ENCODE results near the gene APOB. TPM values are rescaled to one million over a fixed set of nuclear protein-coding genes. Genes with fewer than 3 reads are reported as not detected.

The APOB gene
- total and polyA plus RNA-seq, 2 of the 13 experiments (the other 11 are each of a cell fraction or from before 2014, with no cell fraction given), result 1,569 to 2,515 TPM

- TF ChIP-seq KDM5B (CRISPR knock-in tag; IDR thresholded peaks at IDR 0.05; ENCODE audit: borderline replicate concordance), result 0 out of 2 replicates have a peak, but pooled peaks have one; percentile 35
- peak; percentile 21 for TF ChIP-seq TEAD3 (CRISPR knock-in tag; optimal IDR thresholded peaks at IDR 0.05; ENCODE audit: borderline replicate concordance)
- TF ChIP-seq CEBPG (CRISPR knock-in tag; IDR thresholded peaks at IDR 0.05), result 0 out of 2 replicates have a peak, but pooled peaks have one; percentile 11
- peak; percentile 68; the same call in 1 of the 2 replicates for TF ChIP-seq TSC22D2 (CRISPR knock-in tag; IDR thresholded peaks at IDR 0.05; ENCODE audit: borderline replicate concordance)
- 0 out of 2 replicates have a peak, but pooled peaks have one; percentile 37 for TF ChIP-seq TARDBP (CRISPR knock-in tag; IDR thresholded peaks at IDR 0.05)
- TF ChIP-seq MXI1 (IDR thresholded peaks at IDR 0.05; ENCODE audit: borderline replicate concordance, low read depth, low read length), result no peak
- TF ChIP-seq STAG1 (CRISPR knock-in tag; IDR thresholded peaks at IDR 0.05), result peak; percentile 95
- no peak for TF ChIP-seq TRAFD1 (CRISPR knock-in tag; IDR thresholded peaks at IDR 0.05; ENCODE audit: borderline replicate concordance)
- TF ChIP-seq FOXK1 (CRISPR knock-in tag; IDR thresholded peaks at IDR 0.05; ENCODE audit: borderline replicate concordance, low read depth), result peak; percentile 33; the same call in 1 of the 2 replicates
- TF ChIP-seq CREB3 (CRISPR knock-in tag; IDR thresholded peaks at IDR 0.05), result no peak
- TF ChIP-seq ATF2 (CRISPR knock-in tag; IDR thresholded peaks at IDR 0.05), result no peak; the same call in 1 of the 2 replicates
- no peak for TF ChIP-seq ZNF513 (CRISPR knock-in tag; conservative IDR thresholded peaks at IDR 0.05)
- no peak for TF ChIP-seq NR2F6 (IDR thresholded peaks at IDR 0.05)
- peak; percentile 31; the same call in 1 of the 2 replicates for TF ChIP-seq NR2F6 (CRISPR knock-in tag; IDR thresholded peaks at IDR 0.05)
- no peak for TF ChIP-seq MLLT10 (CRISPR knock-in tag; IDR thresholded peaks at IDR 0.05)
- 0 out of 2 replicates have a peak, but pooled peaks have one; percentile 50 for TF ChIP-seq ZNF331 (CRISPR knock-in tag; IDR thresholded peaks at IDR 0.05)
- no peak for TF ChIP-seq JUN (CRISPR knock-in tag; IDR thresholded peaks at IDR 0.05)
- TF ChIP-seq EP300 (IDR thresholded peaks at IDR 0.05; ENCODE audit: low read depth in 2 of 2, low read length in 2 of 2), result no peak; a peak in 1 of 4 replicates
- 0 out of 2 replicates have a peak, but pooled peaks have one; percentile 22 for TF ChIP-seq EP300 (CRISPR knock-in tag; IDR thresholded peaks at IDR 0.05; ENCODE audit: borderline replicate concordance)
- no peak for TF ChIP-seq HBP1 (CRISPR knock-in tag; IDR thresholded peaks at IDR 0.05; ENCODE audit: low read depth)
- 0 out of 2 replicates have a peak, but pooled peaks have one; percentile 19 for TF ChIP-seq THRA (CRISPR knock-in tag; IDR thresholded peaks at IDR 0.05; ENCODE audit: borderline replicate concordance)
- TF ChIP-seq ZNF124 (CRISPR knock-in tag; IDR thresholded peaks at IDR 0.05), result no peak
Observed at GRCh38 chr2:20962939-20963557, 80.8 kb downstream of the APOB start (continued).

All from HepG2 (cell line).